Osteoblast (primary cell): ENCODE data around the gene CYP2S1. TPM values are rescaled to one million over a fixed set of nuclear protein-coding genes. Genes with fewer than 3 reads are reported as not detected.

Experiments used
- DNase-seq: peaks from one replicate; pipeline ENCODE4 v3.0.0; 2011; ENCODE audit warnings: low spot score, mixed read lengths; ENCODE audit not compliant: insufficient read length; ENCODE audit errors: missing footprints
- H2AFZ ChIP-seq: 2 replicates; pipeline ENCODE4 v1.6.0; 2011; ENCODE audit warnings: mild to moderate bottlenecking, low read length
- H3K27ac ChIP-seq: 2 replicates; pipeline ENCODE4 v1.5.1; 2011; ENCODE audit warnings: mild to moderate bottlenecking, low read depth, low read length, moderate library complexity
- H3K27me3 ChIP-seq: 2 replicates; pipeline ENCODE4 v1.6.0; 2012; ENCODE audit warnings: mild to moderate bottlenecking, control low read depth, inconsistent platforms, low read length, moderate library complexity; ENCODE audit not compliant: insufficient read depth
- H3K36me3 ChIP-seq: 2 replicates; pipeline ENCODE4 v1.5.1; 2011; ENCODE audit warnings: mild to moderate bottlenecking, low read length, control low read depth, moderate library complexity; ENCODE audit not compliant: insufficient read depth
- H3K4me1 ChIP-seq: 2 replicates; pipeline ENCODE4 v1.5.1; 2011; ENCODE audit warnings: mild to moderate bottlenecking, low read length, control low read depth, moderate library complexity; ENCODE audit not compliant: insufficient read depth
- H3K4me2 ChIP-seq: 2 replicates; pipeline ENCODE4 v1.6.0; 2011; ENCODE audit warnings: mild to moderate bottlenecking, low read length; ENCODE audit not compliant: insufficient read depth
- H3K4me3 ChIP-seq: fragments of 200-600 bp; sonication (generic); 3 replicates; pipeline ENCODE4 v1.5.1; 2012; ENCODE audit warnings: mild to moderate bottlenecking, low read length, inconsistent platforms; ENCODE audit not compliant: insufficient read depth
- H3K79me2 ChIP-seq: 2 replicates; pipeline ENCODE4 v1.6.0; 2012; ENCODE audit warnings: mild to moderate bottlenecking, low read length, control low read depth, inconsistent platforms; ENCODE audit not compliant: insufficient read depth
- H3K9me3 ChIP-seq: 2 replicates; pipeline ENCODE4 v1.5.1; 2011; ENCODE audit warnings: low read depth, low read length, control low read depth
- H4K20me1 ChIP-seq: 2 replicates; pipeline ENCODE4 v1.6.0; 2012; ENCODE audit warnings: mild to moderate bottlenecking, low read length, control low read depth; ENCODE audit not compliant: insufficient read depth
- total RNA-seq: library from RNA; depleted of rRNA; stranded (reverse); fragments of >200 nt; gene quantifications from 2 replicates; pipeline ENCODE4 v1.2.3, GENCODE V29; 2012
- TF ChIP-seq, protein P1 (sequence below): IDR thresholded peaks from 2 replicates; pipeline ENCODE4 v1.5.1; 2011; ENCODE audit warnings: mild to moderate bottlenecking, low read depth, low read length, moderate library complexity; ENCODE audit errors: extremely low read depth

The CYP2S1 gene
- total RNA-seq, 1 donor: not detected

DNA sequence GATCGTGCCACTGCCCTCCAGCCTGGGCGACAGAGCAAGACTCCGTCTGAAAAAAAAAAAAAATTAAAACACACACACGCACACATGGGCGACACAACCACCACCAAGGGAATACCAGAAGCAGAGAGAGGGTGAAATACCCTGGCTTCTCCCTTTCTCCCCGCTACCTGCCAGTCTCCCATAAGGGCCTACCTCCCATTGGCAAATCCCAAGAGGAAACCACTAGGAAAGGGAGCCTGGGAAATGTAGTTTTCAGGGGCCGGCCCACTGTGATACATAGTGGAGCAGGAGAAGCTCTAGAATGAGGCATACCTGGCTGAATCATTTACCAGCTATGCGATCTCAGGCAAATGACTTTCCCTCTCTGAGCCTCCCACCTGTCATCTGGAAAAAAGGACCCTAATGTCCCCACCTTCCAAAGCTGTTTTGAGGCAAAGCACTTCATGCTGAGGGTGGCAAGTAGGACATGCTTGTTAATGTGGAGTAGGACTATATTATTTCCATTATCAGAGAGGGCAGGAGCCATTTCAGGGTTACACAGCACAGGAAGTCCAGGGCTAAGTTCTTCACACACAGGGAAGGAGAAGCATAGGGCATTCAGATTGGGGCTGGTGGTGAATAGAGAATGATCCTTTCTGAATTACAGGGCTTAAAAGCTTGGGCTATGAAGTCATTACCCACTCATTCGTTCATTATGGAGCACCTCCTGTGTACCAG lies 56.8 kb downstream of the CYP2S1 start:
- Histone ChIP-seq H3K27ac (no peak overlapping the region), H3K4me2 (no peak overlapping the region), H3K27me3 (no peaks in the 10 kb centered on the region), H2AFZ (no peak overlapping the region), H3K4me1 (no peaks in the 10 kb centered on the region), H3K36me3 (peaks cover 95% of the 10 kb centered on the region), H3K4me3 (no peak overlapping the region), H4K20me1 (peaks cover 10% of the 10 kb centered on the region), H3K9me3 (no peaks in the 10 kb centered on the region), H3K79me2 (peaks cover 49% of the 10 kb centered on the region)
- TF ChIP-seq, protein P1, sequence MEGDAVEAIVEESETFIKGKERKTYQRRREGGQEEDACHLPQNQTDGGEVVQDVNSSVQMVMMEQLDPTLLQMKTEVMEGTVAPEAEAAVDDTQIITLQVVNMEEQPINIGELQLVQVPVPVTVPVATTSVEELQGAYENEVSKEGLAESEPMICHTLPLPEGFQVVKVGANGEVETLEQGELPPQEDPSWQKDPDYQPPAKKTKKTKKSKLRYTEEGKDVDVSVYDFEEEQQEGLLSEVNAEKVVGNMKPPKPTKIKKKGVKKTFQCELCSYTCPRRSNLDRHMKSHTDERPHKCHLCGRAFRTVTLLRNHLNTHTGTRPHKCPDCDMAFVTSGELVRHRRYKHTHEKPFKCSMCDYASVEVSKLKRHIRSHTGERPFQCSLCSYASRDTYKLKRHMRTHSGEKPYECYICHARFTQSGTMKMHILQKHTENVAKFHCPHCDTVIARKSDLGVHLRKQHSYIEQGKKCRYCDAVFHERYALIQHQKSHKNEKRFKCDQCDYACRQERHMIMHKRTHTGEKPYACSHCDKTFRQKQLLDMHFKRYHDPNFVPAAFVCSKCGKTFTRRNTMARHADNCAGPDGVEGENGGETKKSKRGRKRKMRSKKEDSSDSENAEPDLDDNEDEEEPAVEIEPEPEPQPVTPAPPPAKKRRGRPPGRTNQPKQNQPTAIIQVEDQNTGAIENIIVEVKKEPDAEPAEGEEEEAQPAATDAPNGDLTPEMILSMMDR: no peak
- DNase-seq: no peak

DNA sequence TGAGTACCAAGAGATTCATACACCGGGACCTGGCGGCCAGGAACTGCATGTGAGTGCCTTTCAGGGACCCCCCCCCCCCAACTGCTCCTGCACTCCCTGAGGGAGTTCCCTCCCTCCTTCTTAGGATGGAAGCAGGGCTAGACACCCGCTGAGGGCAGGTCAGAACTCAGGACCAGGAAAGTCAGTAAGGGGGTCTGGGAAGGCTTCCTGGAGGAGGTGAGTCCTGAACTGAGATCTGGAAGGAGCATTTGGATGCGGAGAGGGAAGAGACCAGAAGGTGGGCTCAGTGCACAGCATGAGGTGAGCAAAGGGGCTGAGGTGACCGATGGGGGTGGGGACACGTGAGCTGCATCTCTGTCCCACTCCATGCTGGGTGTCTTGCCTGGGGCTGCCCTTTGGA lies 60.6 kb downstream of the CYP2S1 start:
- Histone ChIP-seq H3K4me2 (no peak overlapping the region), H3K4me3 (no peak overlapping the region), H2AFZ (no peak overlapping the region), H3K4me1 (no peaks in the 10 kb centered on the region), H3K27me3 (no peaks in the 10 kb centered on the region), H3K9me3 (no peaks in the 10 kb centered on the region), H3K27ac (no peak overlapping the region), H3K36me3 (peaks cover 92% of the 10 kb centered on the region), H4K20me1 (peaks cover 7% of the 10 kb centered on the region), H3K79me2 (peaks cover 37% of the 10 kb centered on the region)
- no peak for DNase-seq
- TF ChIP-seq, protein P1: no peak

DNA sequence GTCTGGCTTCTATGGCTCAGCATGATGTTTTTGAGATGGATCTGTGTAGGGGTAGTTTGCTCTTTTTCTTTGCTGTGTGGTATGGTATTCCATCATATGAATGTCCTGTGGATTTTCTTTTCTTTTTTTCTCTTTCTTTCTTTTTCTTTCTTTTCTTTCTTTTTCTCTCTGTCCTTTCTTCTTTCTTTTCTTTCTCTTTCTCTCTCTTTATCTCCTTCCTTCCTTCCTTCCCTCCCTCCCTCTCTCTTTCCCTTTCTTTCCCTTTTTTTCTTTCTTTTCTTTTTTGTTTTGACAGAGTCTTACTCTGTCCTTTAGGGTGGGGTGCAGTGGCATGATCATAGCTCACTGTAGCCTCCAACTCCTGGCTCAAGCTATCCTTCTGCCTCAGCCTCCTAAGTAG lies 62.2 kb downstream of the CYP2S1 start:
- DNase-seq: no peak
- Histone ChIP-seq H3K79me2 (peaks cover 28% of the 10 kb centered on the region), H3K27me3 (no peaks in the 10 kb centered on the region), H3K27ac (no peak overlapping the region), H3K4me2 (no peak overlapping the region), H3K9me3 (no peaks in the 10 kb centered on the region), H3K4me3 (no peak overlapping the region), H3K4me1 (no peaks in the 10 kb centered on the region), H2AFZ (no peak overlapping the region), H3K36me3 (peaks cover 92% of the 10 kb centered on the region), H4K20me1 (peaks cover 7% of the 10 kb centered on the region)
- TF ChIP-seq, protein P1: no peak

Other genes starting within 250 kb of the CYP2S1 start
- not detected in 2 replicates for gene CYP2B6, start 201.9 kb upstream of the CYP2S1 start, total RNA-seq
- not detected in 2 replicates for gene CYP2A13, start 104.8 kb upstream of the CYP2S1 start, total RNA-seq
- gene CYP2F1, start 78.8 kb upstream of the CYP2S1 start, total RNA-seq: not detected in 2 replicates
- gene AXL, start 26.0 kb downstream of the CYP2S1 start, total RNA-seq: 355 and 368 TPM in 2 replicates
- 113 and 114 TPM in 2 replicates for gene HNRNPUL1, start 71.2 kb downstream of the CYP2S1 start, total RNA-seq
- gene CCDC97, start 117.0 kb downstream of the CYP2S1 start, total RNA-seq: 9.0 and 11.2 TPM in 2 replicates
- gene TGFB1, start 160.7 kb downstream of the CYP2S1 start, total RNA-seq: 17.4 and 21.2 TPM in 2 replicates
- 5.6 and 6.5 TPM in 2 replicates for gene B9D2, start 170.9 kb downstream of the CYP2S1 start, total RNA-seq
- 5.9 and 6.2 TPM in 2 replicates for gene TMEM91, start 183.3 kb downstream of the CYP2S1 start, total RNA-seq
- gene EXOSC5, start 204.1 kb downstream of the CYP2S1 start, total RNA-seq: 13.3 and 14.5 TPM in 2 replicates
- gene BCKDHA, start 204.6 kb downstream of the CYP2S1 start, total RNA-seq: 33.9 and 37.3 TPM in 2 replicates
- gene B3GNT8, start 234.2 kb downstream of the CYP2S1 start, total RNA-seq: 0.59 and 0.72 TPM in 2 replicates
- 27.4 and 30.0 TPM in 2 replicates for gene DMAC2, start 246.7 kb downstream of the CYP2S1 start, total RNA-seq
- not detected in 2 replicates for gene ERICH4, start 249.9 kb downstream of the CYP2S1 start, total RNA-seq